Tibial nerve (tissue), 4 donors: ENCODE results near the gene CREB1. TPM values are rescaled to one million over a fixed set of nuclear protein-coding genes. Genes with fewer than 3 reads are reported as not detected.

Source experiments
- DNase-seq, 2 donors: peaks; one replicate each; pipeline ENCODE4 v3.0.0-alpha.2; 2019; ENCODE audit warnings: low spot score in 2 of 2
- H3K27ac ChIP-seq, 4 donors: fragments of 200-600 bp; sonication (generic) in 3 of 4; one replicate each; pipeline ENCODE4 v1.5.1; 2017 to 2019; ENCODE audit warnings: mild to moderate bottlenecking in 1 of 4
- H3K27me3 ChIP-seq, 2 donors: fragments of 200-600 bp; sonication (generic) in 1 of 2; one replicate each; pipeline versions ENCODE4 v1.5.1 to v1.6.0; 2017 to 2019
- H3K36me3 ChIP-seq, 3 donors: fragments of 200-600 bp; sonication (generic); one replicate each; pipeline ENCODE4 v1.5.1; 2018 to 2019
- H3K4me1 ChIP-seq, 4 donors: fragments of 200-600 bp; sonication (generic) in 3 of 4; one replicate each; pipeline ENCODE4 v1.5.1; 2017 to 2019
- H3K4me3 ChIP-seq, 4 donors: fragments of 200-600 bp; sonication (generic) in 3 of 4; one replicate each; pipeline ENCODE4 v1.5.1; 2017 to 2019; ENCODE audit warnings: mild to moderate bottlenecking in 1 of 4, moderate library complexity in 1 of 4
- H3K9me3 ChIP-seq, 4 donors: fragments of 200-600 bp; sonication (generic) in 3 of 4; one replicate each; pipeline ENCODE4 v1.5.1; 2017 to 2019
- EP300 ChIP-seq, 2 donors: sonication (generic); formaldehyde crosslinking; IDR thresholded peaks; one replicate each; pipeline ENCODE4 v1.6.1; 2017; ENCODE audit warnings: antibody characterized with exemption in 2 of 2, mild to moderate bottlenecking in 1 of 2
- POLR2A ChIP-seq, 2 donors: fragments of 450-650 bp; IDR thresholded peaks; one replicate each; pipeline ENCODE4 v1.6.1; 2017; ENCODE audit warnings: antibody characterized with exemption in 2 of 2, mild to moderate bottlenecking in 2 of 2, moderate library complexity in 2 of 2
- WGBS, 2 donors: methylation state at CpG; one replicate each; pipeline ENCODE4 v1.1.5; 2018; 5-methylcytosine and 5-hydroxymethylcytosine counted together
- total RNA-seq, 4 donors: library from RNA; depleted of rRNA; stranded (reverse); fragments of >200 nt; gene quantifications; one replicate each; pipeline ENCODE4 v1.1.0, GENCODE V29; 2016
- TF ChIP-seq, protein P1 (sequence below), 5 experiments: fragments of 200-600 bp in 3 of 5; fragments of 450-650 bp in 2 of 5; sonication (generic) in 3 of 5; IDR thresholded peaks; one replicate each; pipeline ENCODE4 v1.5.1; 2016 to 2019; ENCODE audit warnings: antibody characterized with exemption in 5 of 5, mild to moderate bottlenecking in 3 of 5, moderate library complexity in 2 of 5

Gene CREB1
- total RNA-seq = 10 to 100 TPM; 28.9 to 67.7 (median 34.0) TPM

DNA sequence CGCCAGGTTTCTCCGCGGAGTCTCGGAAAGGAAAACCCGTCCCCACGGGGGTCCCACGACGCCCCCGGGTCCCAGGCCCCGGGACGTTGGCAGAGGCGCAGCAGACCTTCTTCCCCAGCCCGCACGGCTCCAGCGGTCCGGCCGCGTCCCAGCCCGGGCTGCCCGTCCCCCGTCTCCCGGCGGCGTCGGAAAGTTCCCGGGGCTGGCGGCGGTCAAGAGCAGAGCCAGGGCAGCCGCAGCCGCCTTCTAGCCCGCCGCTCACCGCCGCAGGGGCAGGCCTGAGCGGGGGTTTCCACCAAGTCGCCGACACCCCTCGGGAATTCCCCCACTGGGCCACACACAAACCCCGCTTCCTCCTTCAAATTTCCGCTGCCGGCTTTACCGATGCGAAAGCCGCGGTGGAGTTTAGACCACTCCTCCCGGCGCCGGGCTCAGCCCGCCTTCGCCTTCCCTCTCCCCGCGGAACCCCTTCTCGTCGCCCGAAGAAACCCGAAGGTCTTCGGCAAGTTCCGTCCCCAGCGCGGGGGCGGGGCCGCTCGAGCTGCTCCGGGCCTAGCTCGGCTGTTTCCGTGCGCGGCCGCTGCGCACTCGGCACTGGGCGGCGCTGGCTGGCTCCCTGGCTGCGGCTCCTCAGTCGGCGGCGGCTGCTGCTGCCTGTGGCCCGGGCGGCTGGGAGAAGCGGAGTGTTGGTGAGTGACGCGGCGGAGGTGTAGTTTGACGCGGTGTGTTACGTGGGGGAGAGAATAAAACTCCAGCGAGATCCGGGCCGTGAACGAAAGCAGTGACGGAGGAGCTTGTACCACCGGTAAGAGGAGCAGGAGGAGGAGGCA lies at the start of gene CREB1:
CREB1 (plus strand) TSS at position 633 of the 830 bp plus-strand sequence. CDS start 25,674 bp downstream, outside the sequence.
- Histone ChIP-seq H3K27me3 (no peaks in the 10 kb centered on the region), H3K9me3 (no peaks in the 10 kb centered on the region), H3K27ac (peak within 1 kb of the TSS; percentile 96 to 99 (median 98)), H3K4me3 (peak within 1 kb of the TSS; percentile 68 to 82 (median 78)), H3K36me3 (no peaks in the 10 kb centered on the region), H3K4me1 (peaks cover 0 to 45% (median 34%) of the 10 kb centered on the region in 4 donors)
- DNase-seq = peak; percentile 98 to 100
- 1% methylated on average over 65 to 88 of the region's 92 CpGs for WGBS, 2 donors
- peak; percentile 38 to 96 for TF ChIP-seq EP300 (IDR thresholded peaks at IDR 0.05)
- peak; percentile 88 to 97 for TF ChIP-seq POLR2A (IDR thresholded peaks at IDR 0.05)
- TF ChIP-seq, protein P1, sequence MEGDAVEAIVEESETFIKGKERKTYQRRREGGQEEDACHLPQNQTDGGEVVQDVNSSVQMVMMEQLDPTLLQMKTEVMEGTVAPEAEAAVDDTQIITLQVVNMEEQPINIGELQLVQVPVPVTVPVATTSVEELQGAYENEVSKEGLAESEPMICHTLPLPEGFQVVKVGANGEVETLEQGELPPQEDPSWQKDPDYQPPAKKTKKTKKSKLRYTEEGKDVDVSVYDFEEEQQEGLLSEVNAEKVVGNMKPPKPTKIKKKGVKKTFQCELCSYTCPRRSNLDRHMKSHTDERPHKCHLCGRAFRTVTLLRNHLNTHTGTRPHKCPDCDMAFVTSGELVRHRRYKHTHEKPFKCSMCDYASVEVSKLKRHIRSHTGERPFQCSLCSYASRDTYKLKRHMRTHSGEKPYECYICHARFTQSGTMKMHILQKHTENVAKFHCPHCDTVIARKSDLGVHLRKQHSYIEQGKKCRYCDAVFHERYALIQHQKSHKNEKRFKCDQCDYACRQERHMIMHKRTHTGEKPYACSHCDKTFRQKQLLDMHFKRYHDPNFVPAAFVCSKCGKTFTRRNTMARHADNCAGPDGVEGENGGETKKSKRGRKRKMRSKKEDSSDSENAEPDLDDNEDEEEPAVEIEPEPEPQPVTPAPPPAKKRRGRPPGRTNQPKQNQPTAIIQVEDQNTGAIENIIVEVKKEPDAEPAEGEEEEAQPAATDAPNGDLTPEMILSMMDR (IDR thresholded peaks at IDR 0.05) = peak in 3 of 5 experiments; percentile 34 to 42 (median 38)

DNA sequence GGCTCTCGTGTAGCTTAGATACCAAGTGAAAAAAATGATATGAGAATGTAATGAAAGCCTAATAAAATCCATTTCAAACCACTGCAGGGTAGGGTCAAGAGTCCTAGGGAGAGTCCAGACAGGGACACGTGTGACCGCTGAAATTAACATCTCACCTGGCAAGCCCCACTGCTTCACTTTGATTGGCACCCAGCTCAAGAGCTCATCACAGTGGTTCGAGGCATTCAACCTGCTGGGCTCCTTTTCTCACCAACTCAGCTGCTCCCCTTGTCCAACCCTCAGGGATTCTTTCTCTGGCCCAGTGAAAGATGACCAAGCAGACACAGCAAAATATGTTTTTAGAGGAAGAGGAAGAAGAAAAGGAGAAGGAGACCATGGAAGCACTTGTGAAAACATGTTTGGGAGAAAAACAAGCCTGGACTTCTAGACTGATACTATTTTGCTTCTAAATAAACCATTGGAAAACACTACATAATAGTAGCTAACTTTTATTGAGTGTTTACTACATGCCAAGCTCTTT lies 49.2 kb upstream of the CREB1 start:
- H3K36me3 ChIP-seq = no peaks in the 10 kb centered on the region

DNA sequence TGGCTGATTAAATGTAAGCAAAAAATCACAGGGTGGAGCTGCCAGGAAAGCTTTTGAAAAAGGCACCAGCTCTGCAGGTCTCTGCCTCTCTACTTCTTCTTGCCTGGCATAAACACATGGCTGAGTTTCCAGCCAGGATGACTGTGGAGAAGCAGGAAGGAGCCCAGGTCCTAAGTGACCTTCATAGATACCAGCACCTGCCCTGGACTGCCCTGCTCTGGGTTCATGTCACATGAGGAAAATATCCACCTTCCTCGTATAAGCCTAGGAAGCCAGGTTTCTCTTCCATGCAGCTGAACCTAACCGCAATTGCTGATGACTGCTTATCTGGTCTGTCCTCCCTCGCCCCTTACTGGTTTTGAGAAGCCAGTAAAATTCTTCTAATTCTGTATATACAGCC lies 47.8 kb upstream of the CREB1 start:
- 54 to 77% methylated on average over 3 of the region's 3 CpGs for WGBS, 2 donors
- no peak overlapping the region for H3K4me3 ChIP-seq
- no peak for DNase-seq
- no peaks in the 10 kb centered on the region for H3K36me3 ChIP-seq
- H3K27me3 ChIP-seq = no peaks in the 10 kb centered on the region
- H3K27ac ChIP-seq = no peak overlapping the region
- peaks cover 0 to 7% (median 0%) of the 10 kb centered on the region in 4 donors for H3K4me1 ChIP-seq
- TF ChIP-seq EP300 (IDR thresholded peaks at IDR 0.05) (no peak), POLR2A (IDR thresholded peaks at IDR 0.05) (no peak)
- TF ChIP-seq, protein P1 (IDR thresholded peaks at IDR 0.05) = no peak
- H3K9me3 ChIP-seq = no peaks in the 10 kb centered on the region

More for the DNA sequence above, 49.2 kb upstream of the CREB1 start:
- no peak overlapping the region for H3K4me3 ChIP-seq
- H3K9me3 ChIP-seq = no peaks in the 10 kb centered on the region
- 57 to 72% methylated on average over 4 of the region's 4 CpGs for WGBS, 2 donors
- peaks cover 0 to 7% (median 0%) of the 10 kb centered on the region in 4 donors for H3K4me1 ChIP-seq
- no peaks in the 10 kb centered on the region for H3K27me3 ChIP-seq
- TF ChIP-seq POLR2A (IDR thresholded peaks at IDR 0.05) = no peak
- peak in 1 of 2 donors; percentile 11 for TF ChIP-seq EP300 (IDR thresholded peaks at IDR 0.05)
- TF ChIP-seq, protein P1 (IDR thresholded peaks at IDR 0.05) = no peak
- no peak overlapping the region for H3K27ac ChIP-seq
- DNase-seq = no peak

DNA sequence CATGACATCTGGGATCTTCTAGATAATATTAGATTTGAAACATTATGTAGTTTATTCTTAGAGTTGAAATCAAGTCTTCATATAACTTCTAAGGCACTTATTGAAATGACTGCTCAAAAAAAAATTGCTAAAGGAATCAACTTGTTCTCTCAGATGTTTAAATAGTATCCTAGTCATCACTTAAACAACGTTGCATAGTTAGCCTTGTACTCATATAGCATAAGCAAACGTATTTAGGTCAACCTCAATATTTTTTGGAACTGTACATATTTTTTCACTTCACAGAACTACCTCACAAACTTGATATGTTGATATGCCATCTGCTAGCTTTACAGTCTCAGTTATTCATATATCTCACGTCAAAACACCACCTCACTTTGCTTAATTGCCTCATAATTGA lies 47.1 kb upstream of the CREB1 start:
- WGBS, 2 donors = 68 to 71% methylated on average over 3 of the region's 3 CpGs
- H3K36me3 ChIP-seq = no peaks in the 10 kb centered on the region

More for the DNA sequence above, 47.1 kb upstream of the CREB1 start:
- TF ChIP-seq, protein P1 (IDR thresholded peaks at IDR 0.05) = no peak
- no peak for TF ChIP-seq POLR2A (IDR thresholded peaks at IDR 0.05)
- TF ChIP-seq EP300 (IDR thresholded peaks at IDR 0.05) = no peak
- Histone ChIP-seq H3K9me3 (no peaks in the 10 kb centered on the region), H3K4me3 (no peak overlapping the region), H3K27me3 (no peaks in the 10 kb centered on the region), H3K4me1 (peaks cover 0 to 7% (median 0%) of the 10 kb centered on the region in 4 donors), H3K27ac (no peak overlapping the region)
- no peak for DNase-seq
